Panc1 (cell line): ENCODE results near the gene SPATA22. TPM values are rescaled to one million over a fixed set of nuclear protein-coding genes. Genes with fewer than 3 reads are reported as not detected.
A peak's percentile ranks its signal among the peaks of the same experiment; 100 is the strongest.

Experiments used
- ATAC-seq: fragments of 200-7000 bp; cut with Tn5 transposase; 2 replicates; pipeline ENCODE4 v1.9.1; 2020; ENCODE audit warnings: mild to moderate bottlenecking, moderate library complexity
- BruUV-seq: library from RNA; stranded (reverse); fragments of 400-500 nt; replicated peaks from 2 replicates; lab custom pipeline; 2021; lab: Mats Ljungman, UMichigan
- CTCF ChIA-PET: fragments of 300-600 bp; sonication (Branson Sonifier 250); formaldehyde crosslinking; loops from one replicate; lab custom pipeline; 2022; ENCODE audit warnings: antibody characterized with exemption; lab: Charles Lee
- POLR2A ChIA-PET: fragments of 300-600 bp; sonication (Branson Sonifier 250); formaldehyde crosslinking; loops from one replicate; lab custom pipeline; 2022; ENCODE audit warnings: antibody characterized with exemption; lab: Charles Lee
- DNase-seq: peaks from one replicate; pipeline ENCODE4 v3.0.0-alpha.2; 2010; ENCODE audit warnings: low read depth, low spot score
- H3K27ac ChIP-seq: 2 replicates; pipeline ENCODE4 v1.5.1; 2011; ENCODE audit warnings: mild to moderate bottlenecking, low read length, inconsistent platforms
- H3K27me3 ChIP-seq: fragments of 200-500 bp; sonication (Bioruptor generic); 2 replicates; pipeline ENCODE4 v1.6.0; 2014; ENCODE audit warnings: low read length, inconsistent platforms; ENCODE audit not compliant: control insufficient read depth, insufficient read depth
- H3K36me3 ChIP-seq: fragments of 200-500 bp; sonication (Bioruptor generic); 2 replicates; pipeline ENCODE4 v1.5.1; 2014; ENCODE audit warnings: inconsistent platforms, mild to moderate bottlenecking, low read length, moderate library complexity; ENCODE audit not compliant: control insufficient read depth, insufficient read depth
- H3K4me1 ChIP-seq: 2 replicates; pipeline ENCODE4 v1.5.1; 2011; ENCODE audit warnings: inconsistent platforms, mild to moderate bottlenecking, low read length, moderate library complexity; ENCODE audit not compliant: control insufficient read depth, insufficient read depth
- H3K4me3 ChIP-seq, 2 experiments: 2 replicates each; pipeline ENCODE4 v1.5.1; 2011 to 2012; ENCODE audit warnings: low read depth in 2 of 2, low read length in 2 of 2, mild to moderate bottlenecking in 2 of 2, inconsistent platforms in 1 of 2, moderate library complexity in 1 of 2
- H3K9me3 ChIP-seq: fragments of 200-500 bp; sonication (Bioruptor generic); 2 replicates; pipeline ENCODE4 v1.5.1; 2014; ENCODE audit warnings: low read depth, mild to moderate bottlenecking, inconsistent platforms, low read length, moderate library complexity; ENCODE audit not compliant: control insufficient read depth, insufficient read depth
- CTCF ChIP-seq: fragments of 450-650 bp; IDR thresholded peaks from 2 replicates; pipeline ENCODE4 v1.5.1; 2017; ENCODE audit warnings: mild to moderate bottlenecking
- POLR2AphosphoS5 ChIP-seq: IDR thresholded peaks from 2 replicates; pipeline ENCODE4 v1.6.1; 2012; ENCODE audit warnings: mild to moderate bottlenecking, low read depth, low read length, moderate library complexity
- REST ChIP-seq, 2 experiments: IDR thresholded peaks; 2 replicates each; pipeline ENCODE4 v1.6.1; 2011 to 2012; ENCODE audit warnings: low read depth in 2 of 2, control low read depth in 1 of 2, low read length in 1 of 2, mild to moderate bottlenecking in 1 of 2, moderate library complexity in 1 of 2; ENCODE audit not compliant: insufficient read depth in 1 of 2
- SIN3A ChIP-seq: IDR thresholded peaks from 2 replicates; pipeline ENCODE4 v1.6.1; 2012; ENCODE audit warnings: low read depth, mild to moderate bottlenecking, low read length, moderate library complexity, borderline replicate concordance; ENCODE audit not compliant: insufficient read depth
- TCF7L2 ChIP-seq: IDR thresholded peaks from 2 replicates; pipeline ENCODE4 v1.6.1; 2011; ENCODE audit warnings: mild to moderate bottlenecking, low read depth, low read length, inconsistent platforms
- in situ Hi-C: cut with HindIII; loops from 2 replicates; pipeline ENCODE4 v1.10.0; 2016; ENCODE audit warnings: low sequenced_read_pairs, low pct_unique_long_range_greater_than_20kb
- intact Hi-C: fragments of 100-400 bp; cut with micrococcal nuclease; formaldehyde crosslinking; loops from one replicate; pipeline ENCODE4 v1.10.0; 2022; ENCODE audit not compliant: unreplicated experiment
- total RNA-seq: library from RNA; stranded (reverse); gene quantifications from one replicate; pipeline ENCODE4 v1.2.1, GENCODE V29; 2021; ENCODE audit not compliant: unreplicated experiment

Gene SPATA22
- total RNA-seq, 1 experiment from 2014 or later = not detected

GRCh38 chr17:3475812-3476610 is 4.4 kb upstream of the SPATA22 start, which contains the start of gene ASPA:
ASPA (plus strand) TSS chr17:3475997; CDS start chr17:3476160, 163 bp downstream.
- H3K4me1 ChIP-seq = no peaks in the 10 kb centered on the region
- ATAC-seq = no peak
- H3K9me3 ChIP-seq = no peaks in the 10 kb centered on the region
- H3K27me3 ChIP-seq = no peaks in the 10 kb centered on the region; the same call in 1 of the 2 replicates
- POLR2A ChIA-PET = no interaction called here
- H3K4me3 ChIP-seq = peak within 1 kb of the TSS in 1 of 2 experiments; percentile 5; a peak in 2 of 4 replicates
- H3K27ac ChIP-seq = no peak within 1 kb of the TSS
- TF ChIP-seq CTCF = no peak
- TF ChIP-seq TCF7L2 = no peak
- no peak for TF ChIP-seq REST (IDR thresholded peaks at IDR 0.05; ENCODE audit: insufficient read depth in 1 of 2, low read depth in 2 of 2, low read length in 1 of 2)
- TF ChIP-seq POLR2AphosphoS5 = no peak
- no peak for TF ChIP-seq SIN3A
- DNase-seq = no peak
- intact Hi-C loops (no loop called here), in situ Hi-C loops (no loop called here)
- no peaks in the 10 kb centered on the region for H3K36me3 ChIP-seq
- CTCF ChIA-PET = no interaction called here
- no TSS peak for BruUV-seq

GRCh38 chr17:3475251-3475685 is 3.6 kb upstream of the SPATA22 start:
- no peaks in the 10 kb centered on the region; the same call in 1 of the 2 replicates for H3K27me3 ChIP-seq
- ChIA-PET POLR2A (no interaction called here), CTCF (no interaction called here)
- intact Hi-C loops (no loop called here), in situ Hi-C loops (no loop called here)
- H3K4me3 ChIP-seq = no peak overlapping the region
- H3K36me3 ChIP-seq = no peaks in the 10 kb centered on the region
- no peaks in the 10 kb centered on the region for H3K9me3 ChIP-seq
- TF ChIP-seq CTCF (no peak), REST (IDR thresholded peaks at IDR 0.05; ENCODE audit: insufficient read depth in 1 of 2, low read depth in 2 of 2, low read length in 1 of 2) (no peak), SIN3A (no peak), POLR2AphosphoS5 (no peak), TCF7L2 (no peak)
- H3K4me1 ChIP-seq = no peaks in the 10 kb centered on the region
- H3K27ac ChIP-seq = no peak overlapping the region
- BruUV-seq = no TSS peak
- DNase-seq = no peak
- ATAC-seq = no peak
